NOMO-1 treated with DMSO at 0.1 percent for 48 hours (cell line): ENCODE data around the gene HTRA2.
"Not testable (repeated sequence)": the region's sequence is repeated elsewhere in the genome, so short reads cannot be mapped to it uniquely, and the experiment has no call there.

Experiments used
- DNase-seq: peaks from one replicate; lab custom pipeline; 2025; ENCODE audit not compliant: unreplicated experiment; lab: John Stamatoyannopoulos, UW

HTRA2 gene

GRCh38 chr2:74529357-74530238, at the start of gene HTRA2, which contains the start of gene AUP1:
Gene HTRA2, plus strand, starts transcription at chr2:74529933. Its CDS starts 74 bp downstream, at chr2:74530007.
Gene AUP1, minus strand, starts transcription at chr2:74529706. Its CDS starts 77 bp downstream, at chr2:74529629.
- peak; percentile 98 for DNase-seq

DNA sequence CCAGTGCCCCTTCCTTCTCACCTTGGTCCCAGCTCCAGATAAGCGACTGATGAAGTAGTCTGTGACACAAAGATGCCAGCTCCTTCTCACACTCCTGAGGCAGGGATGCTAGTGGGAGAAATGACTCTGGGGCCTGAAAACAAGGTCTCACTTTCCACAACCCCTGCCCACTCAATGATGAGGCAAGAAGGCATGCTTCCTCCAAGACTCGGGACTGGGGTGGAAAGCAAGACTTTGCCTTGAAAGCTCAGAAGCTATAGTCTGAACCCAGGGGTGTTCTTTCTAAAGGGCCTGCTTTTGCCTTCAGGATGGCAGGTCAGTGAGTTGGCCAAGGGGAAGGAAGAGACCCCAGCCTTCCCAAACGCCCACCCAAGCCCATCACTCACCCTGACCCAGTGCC, 48.3 kb upstream of the HTRA2 start:
- no peak for DNase-seq

DNA sequence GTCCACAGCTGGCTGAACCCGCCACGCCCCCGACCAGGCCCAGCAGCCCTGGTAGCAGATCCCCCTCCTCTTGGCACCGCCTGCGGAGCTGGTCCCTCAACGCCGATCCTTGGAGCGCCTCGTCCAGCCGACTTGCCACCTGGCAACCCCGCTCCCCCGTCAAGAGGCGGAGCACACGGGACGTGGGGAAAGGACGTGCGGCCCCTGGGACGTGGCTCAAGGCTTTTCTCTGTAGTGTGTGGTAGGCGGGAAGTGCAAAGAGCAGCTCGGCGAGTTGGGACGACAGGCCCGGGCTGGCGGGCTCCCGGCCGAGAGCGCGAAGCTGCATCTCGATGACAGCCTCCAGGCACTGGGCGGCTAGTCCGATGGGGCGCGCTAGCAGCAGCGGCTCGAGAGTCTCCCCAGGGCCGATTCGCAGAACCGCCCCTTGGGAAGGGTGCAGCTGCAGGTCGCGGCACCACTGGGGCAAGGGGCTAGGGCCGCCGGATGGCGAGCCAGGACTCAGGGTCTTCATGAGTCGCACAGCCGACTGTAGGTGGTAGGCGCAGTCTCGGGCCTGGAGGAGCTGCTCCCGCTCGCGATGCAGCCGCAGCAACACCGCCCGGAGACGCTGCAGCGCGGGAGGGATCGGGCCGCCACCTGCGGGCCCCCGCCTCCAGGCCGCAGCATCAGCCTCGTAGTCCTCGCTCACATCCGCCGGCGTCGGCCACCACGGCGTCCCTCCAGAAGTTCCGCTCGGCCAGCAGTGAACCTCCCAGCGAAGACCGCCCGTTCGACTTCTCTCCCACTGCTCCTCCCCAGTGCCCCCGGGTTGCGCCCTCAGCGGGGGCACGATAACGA, 47.6 kb upstream of the HTRA2 start:
- DNase-seq, result peak; percentile 71

- peak; percentile 96 for DNase-seq
Observed at GRCh38 chr2:74482801-74483674, 46.7 kb upstream of the HTRA2 start, which contains the start of the genes CCDC142 and TTC31. Gene CCDC142, minus strand, starts transcription at chr2:74482998. Its CDS starts 161 bp downstream, at chr2:74482837. Gene TTC31, plus strand, starts transcription at chr2:74483081. Its CDS starts 15 bp downstream, at chr2:74483096.

DNA sequence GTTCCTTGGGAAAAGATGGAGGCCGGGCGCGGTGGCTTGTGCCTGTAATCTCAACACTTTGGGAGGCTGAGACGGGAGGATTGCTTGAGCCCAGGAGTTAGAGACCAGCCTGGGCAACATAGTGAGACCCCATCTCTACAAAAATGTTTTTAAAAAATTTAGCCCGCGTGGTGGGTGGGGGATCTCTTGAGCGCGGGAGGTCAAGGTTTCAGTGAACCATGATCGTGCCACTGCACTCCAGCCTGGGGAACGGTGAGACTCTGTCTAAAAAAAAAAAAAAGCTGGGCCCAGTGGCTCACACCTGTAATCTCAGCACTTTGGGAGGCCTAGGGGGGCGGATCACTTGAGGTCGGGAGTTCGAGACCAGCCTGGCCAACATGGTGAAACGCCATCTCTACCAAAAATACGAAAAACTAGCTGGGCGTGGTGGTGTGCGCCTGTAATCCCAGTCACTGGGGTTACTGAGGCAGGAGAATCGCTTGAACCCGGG, 46.0 kb upstream of the HTRA2 start:
- not testable (repeated sequence) for DNase-seq

GRCh38 chr2:74486141-74486540, 43.6 kb upstream of the HTRA2 start:
- no peak for DNase-seq

- DNase-seq, result no peak
Observed at GRCh38 chr2:74488643-74489481, 40.9 kb upstream of the HTRA2 start.

DNA sequence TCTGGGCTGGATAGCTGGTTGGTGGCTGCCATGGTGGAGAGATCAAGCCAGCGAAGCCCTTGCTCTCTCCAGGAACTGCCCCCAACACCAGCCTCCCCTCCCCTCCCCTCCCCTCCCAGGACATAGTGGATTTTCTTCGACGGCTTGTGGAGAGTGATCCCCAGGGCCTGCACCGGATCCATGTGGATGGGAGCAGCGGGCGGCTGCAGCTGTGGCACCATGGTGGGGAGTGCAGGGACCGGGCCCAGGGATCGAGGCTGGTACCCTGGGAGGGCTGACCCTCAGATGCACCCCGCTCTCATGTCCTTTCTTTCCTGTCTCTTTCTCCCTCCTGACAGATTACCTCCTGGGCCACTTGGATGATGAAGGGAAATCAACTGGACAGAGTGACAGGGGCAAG, 39.8 kb upstream of the HTRA2 start:
- no peak for DNase-seq

GRCh38 chr2:74491648-74492544, 37.8 kb upstream of the HTRA2 start:
- no peak for DNase-seq

GRCh38 chr2:74493546-74493945, 36.2 kb upstream of the HTRA2 start:
- no peak for DNase-seq

DNA sequence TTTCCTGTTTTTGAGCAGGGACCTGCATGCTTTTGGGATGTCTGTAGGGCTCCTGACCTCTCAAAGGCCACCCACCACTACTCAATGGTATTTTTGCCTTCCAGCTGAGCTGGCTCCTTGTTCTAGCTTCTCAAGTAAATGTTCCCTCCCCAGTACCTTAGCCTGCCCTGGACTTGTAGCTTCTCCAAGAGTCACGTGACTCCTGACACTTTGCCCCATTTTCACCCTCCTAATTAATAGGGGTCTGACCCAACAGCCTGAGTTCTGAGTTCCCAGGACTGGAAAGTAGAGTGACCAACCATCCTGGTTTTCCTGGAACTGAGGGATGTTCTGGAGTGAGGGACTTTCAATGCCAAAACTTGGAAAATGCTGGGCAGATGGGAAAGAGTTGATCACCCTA, 34.3 kb upstream of the HTRA2 start:
- no peak for DNase-seq

- no peak for DNase-seq
Observed at GRCh38 chr2:74496997-74497776, 32.5 kb upstream of the HTRA2 start.

GRCh38 chr2:74497777-74498499, 31.8 kb upstream of the HTRA2 start:
- DNase-seq, result no peak

GRCh38 chr2:74498500-74499266, 31.1 kb upstream of the HTRA2 start:
- peak; percentile 16 for DNase-seq

DNA sequence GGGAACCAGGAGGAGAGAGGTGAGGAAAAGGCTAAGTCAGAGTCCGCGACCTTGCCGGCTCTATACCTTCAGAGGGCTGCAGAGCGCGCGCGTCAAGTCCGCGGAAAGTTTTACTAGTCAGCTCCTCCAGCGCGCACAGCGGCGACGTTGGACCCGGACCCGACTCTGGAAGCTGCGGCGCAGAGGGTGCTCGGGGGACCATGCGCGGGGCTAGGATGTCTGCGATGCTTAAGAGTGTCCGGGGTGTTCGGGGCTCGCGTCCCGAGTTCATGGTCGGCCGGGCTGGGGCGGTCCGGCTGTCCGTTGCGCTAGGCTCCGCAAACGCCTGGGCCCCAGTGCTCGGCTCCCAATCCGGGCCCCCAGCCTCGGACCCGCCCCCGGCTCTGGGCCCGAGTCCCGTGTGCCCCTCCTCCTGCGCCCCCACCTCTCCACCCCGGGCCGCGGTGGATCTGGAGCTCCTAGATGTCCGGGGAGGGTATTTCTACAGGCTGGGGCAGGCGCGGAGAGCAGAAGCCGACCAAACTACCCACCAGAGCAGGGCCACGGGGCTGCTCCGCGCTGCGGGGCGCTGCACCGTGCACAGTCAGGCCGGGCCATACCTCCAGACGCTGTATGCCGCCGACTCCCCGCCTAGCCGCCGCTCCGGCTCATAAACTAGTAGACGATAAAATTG, 30.3 kb upstream of the HTRA2 start, which contains the start of gene LBX2:
TSS of gene LBX2 (minus strand) at position 337 of the 673 bp plus-strand sequence. CDS start at position 271, 66 bp downstream.
- DNase-seq, result no peak
